ENCODE results near the gene PACS2. TPM values are rescaled to one million over a fixed set of nuclear protein-coding genes. Genes with fewer than 3 reads are reported as not detected.

Gene PACS2
- total RNA-seq, 1 experiment from 2014 or later, result 55.2 TPM

DNA sequence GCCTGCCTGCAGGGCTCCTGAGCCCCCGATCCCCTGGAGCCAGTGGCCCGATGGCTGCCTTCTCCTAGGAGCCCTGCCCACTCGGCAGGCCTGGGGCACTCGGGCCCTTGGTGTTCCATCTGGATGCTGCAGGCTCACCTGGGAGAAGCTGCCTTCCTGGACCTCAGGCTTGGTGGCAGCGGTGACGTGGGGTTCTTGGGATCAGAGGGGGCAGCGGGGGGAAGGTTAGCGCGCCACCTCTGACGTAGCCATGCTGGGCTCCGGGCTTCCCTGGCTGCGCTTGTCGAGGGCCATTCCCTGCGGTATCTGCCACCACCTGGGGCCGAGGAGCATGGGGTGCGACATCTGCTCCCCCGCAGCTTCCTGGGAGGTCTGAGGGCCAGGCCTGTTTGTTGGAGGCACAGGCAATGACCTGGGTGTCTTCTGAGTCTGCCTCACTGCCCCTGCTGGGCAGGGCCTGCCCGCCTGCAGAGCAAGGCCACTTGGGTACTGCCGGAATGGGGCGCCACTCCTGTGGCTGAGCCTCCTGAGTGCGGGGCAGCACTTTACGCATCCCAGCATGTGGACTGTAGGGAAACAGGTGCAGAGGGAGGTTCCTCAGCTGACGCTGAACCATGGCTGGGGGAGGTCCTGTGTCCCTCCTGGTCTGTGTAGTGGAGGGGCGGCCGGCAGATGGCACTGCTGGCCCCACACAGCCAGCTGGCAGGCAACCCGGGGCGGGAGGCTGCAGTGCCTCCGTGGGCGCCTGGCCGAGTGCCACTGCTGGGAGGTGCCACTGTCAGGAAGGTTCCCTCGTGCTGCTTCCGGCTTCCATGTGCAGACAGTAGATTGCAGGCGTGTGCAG lies 125.4 kb downstream of the PACS2 start:
- no peak for DNase-seq (ENCODE audit: low read depth, low spot score)
- no TSS peak for BruUV-seq (replicated peaks)
- H3K4me1 ChIP-seq (ENCODE audit: control insufficient read depth, insufficient read depth, low read length), result no peaks in the 10 kb centered on the region
- intact Hi-C loops (cut with micrococcal nuclease; ENCODE audit: unreplicated experiment), result no loop called here
- no peaks in the 10 kb centered on the region for H3K27me3 ChIP-seq (ENCODE audit: control insufficient read depth, insufficient read depth, low read length)
- H3K27ac ChIP-seq (ENCODE audit: low read length), result no peak overlapping the region
- ATAC-seq, result no peak
- in situ Hi-C loops (cut with HindIII; ENCODE audit: low pct_unique_long_range_greater_than_20kb, low sequenced_read_pairs), result no loop called here
- TF ChIP-seq, protein P1, sequence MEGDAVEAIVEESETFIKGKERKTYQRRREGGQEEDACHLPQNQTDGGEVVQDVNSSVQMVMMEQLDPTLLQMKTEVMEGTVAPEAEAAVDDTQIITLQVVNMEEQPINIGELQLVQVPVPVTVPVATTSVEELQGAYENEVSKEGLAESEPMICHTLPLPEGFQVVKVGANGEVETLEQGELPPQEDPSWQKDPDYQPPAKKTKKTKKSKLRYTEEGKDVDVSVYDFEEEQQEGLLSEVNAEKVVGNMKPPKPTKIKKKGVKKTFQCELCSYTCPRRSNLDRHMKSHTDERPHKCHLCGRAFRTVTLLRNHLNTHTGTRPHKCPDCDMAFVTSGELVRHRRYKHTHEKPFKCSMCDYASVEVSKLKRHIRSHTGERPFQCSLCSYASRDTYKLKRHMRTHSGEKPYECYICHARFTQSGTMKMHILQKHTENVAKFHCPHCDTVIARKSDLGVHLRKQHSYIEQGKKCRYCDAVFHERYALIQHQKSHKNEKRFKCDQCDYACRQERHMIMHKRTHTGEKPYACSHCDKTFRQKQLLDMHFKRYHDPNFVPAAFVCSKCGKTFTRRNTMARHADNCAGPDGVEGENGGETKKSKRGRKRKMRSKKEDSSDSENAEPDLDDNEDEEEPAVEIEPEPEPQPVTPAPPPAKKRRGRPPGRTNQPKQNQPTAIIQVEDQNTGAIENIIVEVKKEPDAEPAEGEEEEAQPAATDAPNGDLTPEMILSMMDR (IDR thresholded peaks at IDR 0.05), result no peak; the same call in 1 of the 2 replicates
- no peak for TF ChIP-seq TCF7L2 (IDR thresholded peaks at IDR 0.05; ENCODE audit: low read depth, low read length)
- no peak for TF ChIP-seq POLR2AphosphoS5 (IDR thresholded peaks at IDR 0.05; ENCODE audit: low read depth, low read length)
- no peak for TF ChIP-seq SIN3A (IDR thresholded peaks at IDR 0.05; ENCODE audit: borderline replicate concordance, insufficient read depth, low read depth, low read length)
- ChIA-PET POLR2A (no interaction called here), CTCF (no interaction called here)
- H3K9me3 ChIP-seq (ENCODE audit: control insufficient read depth, insufficient read depth, low read depth, low read length), result no peaks in the 10 kb centered on the region
- H3K4me3 ChIP-seq (ENCODE audit: low read depth in 2 of 2, low read length in 2 of 2), result no peak overlapping the region
- no peaks in the 10 kb centered on the region for H3K36me3 ChIP-seq (ENCODE audit: control insufficient read depth, insufficient read depth, low read length)

DNA sequence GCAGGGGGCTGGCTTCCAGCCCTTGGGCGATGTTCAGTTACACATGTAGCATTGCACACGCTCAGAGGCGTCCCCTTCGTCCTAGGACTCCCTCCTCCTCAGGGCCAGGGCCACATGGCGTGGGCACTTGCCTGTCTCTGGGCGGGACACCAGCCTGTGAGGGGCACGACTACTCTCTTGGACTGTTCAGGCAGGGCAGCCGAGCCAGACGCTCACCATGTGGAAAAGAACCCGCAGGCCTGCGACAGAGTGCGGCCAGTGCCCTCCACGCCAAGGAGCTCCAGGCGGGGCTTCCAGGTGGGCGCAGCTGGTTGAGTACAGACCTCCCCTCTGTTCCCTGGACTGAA lies 126.0 kb downstream of the PACS2 start:
- POLR2A ChIA-PET, result no interaction called here
- Histone ChIP-seq H3K36me3 (ENCODE audit: control insufficient read depth, insufficient read depth, low read length) (no peaks in the 10 kb centered on the region), H3K27ac (ENCODE audit: low read length) (no peak overlapping the region), H3K27me3 (ENCODE audit: control insufficient read depth, insufficient read depth, low read length) (no peaks in the 10 kb centered on the region), H3K4me1 (ENCODE audit: control insufficient read depth, insufficient read depth, low read length) (no peaks in the 10 kb centered on the region), H3K4me3 (ENCODE audit: low read depth in 2 of 2, low read length in 2 of 2) (no peak overlapping the region), H3K9me3 (ENCODE audit: control insufficient read depth, insufficient read depth, low read depth, low read length) (no peaks in the 10 kb centered on the region)
- in situ Hi-C loops (cut with HindIII; ENCODE audit: low pct_unique_long_range_greater_than_20kb, low sequenced_read_pairs) (no loop called here), intact Hi-C loops (cut with micrococcal nuclease; ENCODE audit: unreplicated experiment) (no loop called here)
- no peak for ATAC-seq
- no TSS peak for BruUV-seq (replicated peaks)
- CTCF ChIA-PET, result no interaction called here
- DNase-seq (ENCODE audit: low read depth, low spot score), result no peak
- TF ChIP-seq SIN3A (IDR thresholded peaks at IDR 0.05; ENCODE audit: borderline replicate concordance, insufficient read depth, low read depth, low read length) (no peak), TCF7L2 (IDR thresholded peaks at IDR 0.05; ENCODE audit: low read depth, low read length) (no peak), POLR2AphosphoS5 (IDR thresholded peaks at IDR 0.05; ENCODE audit: low read depth, low read length) (no peak)
- TF ChIP-seq, protein P2, sequence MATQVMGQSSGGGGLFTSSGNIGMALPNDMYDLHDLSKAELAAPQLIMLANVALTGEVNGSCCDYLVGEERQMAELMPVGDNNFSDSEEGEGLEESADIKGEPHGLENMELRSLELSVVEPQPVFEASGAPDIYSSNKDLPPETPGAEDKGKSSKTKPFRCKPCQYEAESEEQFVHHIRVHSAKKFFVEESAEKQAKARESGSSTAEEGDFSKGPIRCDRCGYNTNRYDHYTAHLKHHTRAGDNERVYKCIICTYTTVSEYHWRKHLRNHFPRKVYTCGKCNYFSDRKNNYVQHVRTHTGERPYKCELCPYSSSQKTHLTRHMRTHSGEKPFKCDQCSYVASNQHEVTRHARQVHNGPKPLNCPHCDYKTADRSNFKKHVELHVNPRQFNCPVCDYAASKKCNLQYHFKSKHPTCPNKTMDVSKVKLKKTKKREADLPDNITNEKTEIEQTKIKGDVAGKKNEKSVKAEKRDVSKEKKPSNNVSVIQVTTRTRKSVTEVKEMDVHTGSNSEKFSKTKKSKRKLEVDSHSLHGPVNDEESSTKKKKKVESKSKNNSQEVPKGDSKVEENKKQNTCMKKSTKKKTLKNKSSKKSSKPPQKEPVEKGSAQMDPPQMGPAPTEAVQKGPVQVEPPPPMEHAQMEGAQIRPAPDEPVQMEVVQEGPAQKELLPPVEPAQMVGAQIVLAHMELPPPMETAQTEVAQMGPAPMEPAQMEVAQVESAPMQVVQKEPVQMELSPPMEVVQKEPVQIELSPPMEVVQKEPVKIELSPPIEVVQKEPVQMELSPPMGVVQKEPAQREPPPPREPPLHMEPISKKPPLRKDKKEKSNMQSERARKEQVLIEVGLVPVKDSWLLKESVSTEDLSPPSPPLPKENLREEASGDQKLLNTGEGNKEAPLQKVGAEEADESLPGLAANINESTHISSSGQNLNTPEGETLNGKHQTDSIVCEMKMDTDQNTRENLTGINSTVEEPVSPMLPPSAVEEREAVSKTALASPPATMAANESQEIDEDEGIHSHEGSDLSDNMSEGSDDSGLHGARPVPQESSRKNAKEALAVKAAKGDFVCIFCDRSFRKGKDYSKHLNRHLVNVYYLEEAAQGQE (IDR thresholded peaks at IDR 0.05; ENCODE audit: insufficient read depth in 1 of 2, low read depth in 2 of 2, low read length in 1 of 2), result no peak

DNA sequence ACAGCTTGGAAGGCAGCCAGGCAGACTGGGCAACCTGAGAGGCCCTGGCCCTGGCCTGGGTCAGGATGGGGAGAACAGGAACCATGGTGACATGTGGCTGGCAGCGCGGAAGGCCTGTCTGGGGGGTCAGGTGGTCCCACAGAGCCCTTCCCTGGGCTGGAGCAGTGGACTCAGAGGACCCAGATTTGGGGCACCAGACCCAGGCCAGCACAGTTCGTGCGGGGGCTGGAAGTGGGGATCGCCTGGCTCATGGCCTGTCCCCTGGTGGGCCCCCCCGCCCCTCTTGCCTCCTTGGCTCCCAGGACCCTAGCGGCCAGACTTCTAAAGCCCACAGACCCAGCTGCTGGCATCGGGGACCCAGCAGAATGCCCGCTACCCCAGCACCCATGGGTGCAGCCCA lies 126.4 kb downstream of the PACS2 start:
- in situ Hi-C loops (cut with HindIII; ENCODE audit: low pct_unique_long_range_greater_than_20kb, low sequenced_read_pairs) (no loop called here), intact Hi-C loops (cut with micrococcal nuclease; ENCODE audit: unreplicated experiment) (no loop called here)
- ATAC-seq (no peak), DNase-seq (ENCODE audit: low read depth, low spot score) (no peak)
- ChIA-PET CTCF (no interaction called here), POLR2A (no interaction called here)
- Histone ChIP-seq H3K36me3 (ENCODE audit: control insufficient read depth, insufficient read depth, low read length) (no peaks in the 10 kb centered on the region), H3K9me3 (ENCODE audit: control insufficient read depth, insufficient read depth, low read depth, low read length) (no peaks in the 10 kb centered on the region), H3K4me1 (ENCODE audit: control insufficient read depth, insufficient read depth, low read length) (no peaks in the 10 kb centered on the region), H3K27me3 (ENCODE audit: control insufficient read depth, insufficient read depth, low read length) (no peaks in the 10 kb centered on the region), H3K4me3 (ENCODE audit: low read depth in 2 of 2, low read length in 2 of 2) (no peak overlapping the region), H3K27ac (ENCODE audit: low read length) (no peak overlapping the region)
- TF ChIP-seq, protein P2 (IDR thresholded peaks at IDR 0.05; ENCODE audit: insufficient read depth in 1 of 2, low read depth in 2 of 2, low read length in 1 of 2), result no peak
- no peak for TF ChIP-seq SIN3A (IDR thresholded peaks at IDR 0.05; ENCODE audit: borderline replicate concordance, insufficient read depth, low read depth, low read length)
- no peak for TF ChIP-seq TCF7L2 (IDR thresholded peaks at IDR 0.05; ENCODE audit: low read depth, low read length)
- TF ChIP-seq POLR2AphosphoS5 (IDR thresholded peaks at IDR 0.05; ENCODE audit: low read depth, low read length), result no peak
- TF ChIP-seq, protein P1 (IDR thresholded peaks at IDR 0.05), result no peak
- no TSS peak for BruUV-seq (replicated peaks)
